H54 (cell line): ENCODE measurements around the gene PROSER2.

Source experiments
- DNase-seq: peaks from one replicate; pipeline ENCODE4 v3.0.0; 2011; ENCODE audit warnings: low spot score, mixed read lengths; ENCODE audit not compliant: insufficient read length
- FAIRE-seq: peaks from 3 replicates; lab custom pipeline; 2011; peaks lifted over from hg19 to GRCh38; lab: Jason Lieb, UNC
- POLR2A ChIP-seq: IDR thresholded peaks from 2 replicates; pipeline ENCODE4 v1.6.1; 2011; ENCODE audit warnings: low read depth, mild to moderate bottlenecking, low read length

Gene PROSER2

GRCh38 chr10:11813855-11814567 lies 9.1 kb upstream of the PROSER2 start:
- TF ChIP-seq POLR2A: no peak
- FAIRE-seq: no peak
- DNase-seq: no peak

- no peak for FAIRE-seq
- DNase-seq: no peak
- no peak for TF ChIP-seq POLR2A
Observed at GRCh38 chr10:11819027-11819426, 4.1 kb upstream of the PROSER2 start.

GRCh38 chr10:11822026-11822756 lies 965 bp upstream of the PROSER2 start:
- FAIRE-seq (peak; percentile 27), DNase-seq (no peak)
- no peak for TF ChIP-seq POLR2A

- FAIRE-seq (no peak), DNase-seq (no peak)
- no peak for TF ChIP-seq POLR2A
Observed at GRCh38 chr10:11822809-11823121, 391 bp upstream of the PROSER2 start.

GRCh38 chr10:11823989-11824346 lies 812 bp downstream of the PROSER2 start:
- no peak for TF ChIP-seq POLR2A
- DNase-seq: no peak
- no peak for FAIRE-seq

- no peak for DNase-seq
- TF ChIP-seq POLR2A: no peak
- FAIRE-seq: peak; percentile 30
Observed at GRCh38 chr10:11824376-11824775, 1.2 kb downstream of the PROSER2 start.

- no peak for FAIRE-seq
- no peak for DNase-seq
- TF ChIP-seq POLR2A: no peak
Observed at GRCh38 chr10:11824825-11825224, 1.7 kb downstream of the PROSER2 start.

GRCh38 chr10:11825796-11826414 lies 2.7 kb downstream of the PROSER2 start:
- no peak for FAIRE-seq
- TF ChIP-seq POLR2A: no peak
- no peak for DNase-seq

GRCh38 chr10:11827006-11827405 lies 3.9 kb downstream of the PROSER2 start:
- TF ChIP-seq POLR2A: no peak
- DNase-seq (no peak), FAIRE-seq (no peak)

GRCh38 chr10:11827414-11827813 lies 4.3 kb downstream of the PROSER2 start:
- DNase-seq (no peak), FAIRE-seq (no peak)

GRCh38 chr10:11828682-11829284 lies 5.6 kb downstream of the PROSER2 start:
- FAIRE-seq (no peak), DNase-seq (no peak)
- TF ChIP-seq POLR2A: no peak

More at GRCh38 chr10:11827414-11827813, 4.3 kb downstream of the PROSER2 start:
- TF ChIP-seq POLR2A: no peak

- FAIRE-seq (no peak), DNase-seq (no peak)
- no peak for TF ChIP-seq POLR2A
Observed at GRCh38 chr10:11830836-11831519, 7.8 kb downstream of the PROSER2 start.

GRCh38 chr10:11831520-11831951 lies 8.4 kb downstream of the PROSER2 start:
- TF ChIP-seq POLR2A: no peak
- FAIRE-seq (no peak), DNase-seq (no peak)
